Colonic mucosa (tissue), 4 donors: ENCODE results near the gene NEU1. TPM values are rescaled to one million over a fixed set of nuclear protein-coding genes. Genes with fewer than 3 reads are reported as not detected.

Experiments
- DNase-seq: peaks from one replicate; pipeline ENCODE4 v3.0.0-alpha.2; 2020
- H3K27ac ChIP-seq: fragments of 200-600 bp; one replicate; pipeline ENCODE4 v1.8.0; 2021
- H3K27me3 ChIP-seq: fragments of 200-600 bp; one replicate; pipeline ENCODE4 v1.8.0; 2021
- H3K36me3 ChIP-seq: fragments of 200-600 bp; one replicate; pipeline ENCODE4 v1.8.0; 2021
- H3K4me1 ChIP-seq: fragments of 200-600 bp; one replicate; pipeline ENCODE4 v1.8.0; 2021; ENCODE audit warnings: mild to moderate bottlenecking
- H3K4me3 ChIP-seq: fragments of 200-600 bp; one replicate; pipeline ENCODE4 v1.8.0; 2021
- H3K9ac ChIP-seq, 2 donors: one replicate each; pipeline ENCODE4 v1.7.0; 2013; ENCODE audit warnings: control low read depth in 2 of 2, low read depth in 2 of 2, low read length in 2 of 2
- H3K9me3 ChIP-seq: fragments of 200-600 bp; one replicate; pipeline ENCODE4 v1.8.0; 2021
- CTCF ChIP-seq: fragments of 200-600 bp; IDR thresholded peaks from one replicate; pipeline ENCODE4 v1.8.0; 2022; ENCODE audit warnings: antibody characterized with exemption, mild to moderate bottlenecking
- intact Hi-C: fragments of 100-400 bp; cut with DNase I; formaldehyde crosslinking; loops from one replicate; pipeline ENCODE4 v1.14.1; 2022
- total RNA-seq, 2 donors: library from RNA; stranded (reverse); fragmentation: NEBNext Ultra II Directional in 1 of 2; extraction: Animal tissue kit (Norgen Biotek cat#: 25700) in 1 of 2; gene quantifications; one replicate each; pipeline ENCODE4 v1.2.1, GENCODE V29; 2021
- donor health status: healthy.
- donor health status: DM: no; HTN: no; CAD: no.
- donor health status: DM: no; HTN: no; CAD: no.

NEU1 gene
- total RNA-seq, 2 donors from 2014 or later: 33.8 to 47.4 TPM

- TF ChIP-seq CTCF: no peak
- peak overlapping the region; percentile 59 to 62 for H3K9ac ChIP-seq
- H3K4me3 ChIP-seq: peak overlapping the region; percentile 95
- H3K9me3 ChIP-seq: no peaks in the 10 kb centered on the region
- peak overlapping the region; percentile 19 for H3K27ac ChIP-seq
- no peaks in the 10 kb centered on the region for H3K36me3 ChIP-seq
- H3K27me3 ChIP-seq: no peaks in the 10 kb centered on the region
- DNase-seq: no peak
- intact Hi-C loops: no loop called here
- no peaks in the 10 kb centered on the region for H3K4me1 ChIP-seq
These were observed 34.4 kb upstream of the NEU1 start for GRCh38 chr6:31896856-31897611.

- H3K27me3 ChIP-seq: no peaks in the 10 kb centered on the region
- intact Hi-C loops: no loop called here
- no peaks in the 10 kb centered on the region for H3K9me3 ChIP-seq
- peak overlapping the region; percentile 40 to 59 for H3K9ac ChIP-seq
- H3K27ac ChIP-seq: peak overlapping the region; percentile 19
- no peaks in the 10 kb centered on the region for H3K36me3 ChIP-seq
- DNase-seq: no peak
- H3K4me1 ChIP-seq: no peaks in the 10 kb centered on the region
- H3K4me3 ChIP-seq: peak overlapping the region; percentile 95
- no peak for TF ChIP-seq CTCF
These were observed 33.9 kb upstream of the NEU1 start for GRCh38 chr6:31896493-31896855.

GRCh38 chr6:31892821-31893220 is 30.2 kb upstream of the NEU1 start:
- DNase-seq: no peak
- H3K9me3 ChIP-seq: no peaks in the 10 kb centered on the region
- H3K4me3 ChIP-seq: no peak overlapping the region
- no peaks in the 10 kb centered on the region for H3K36me3 ChIP-seq
- no peak overlapping the region for H3K9ac ChIP-seq
- TF ChIP-seq CTCF: no peak
- H3K27me3 ChIP-seq: no peaks in the 10 kb centered on the region
- H3K27ac ChIP-seq: no peak overlapping the region
- no peaks in the 10 kb centered on the region for H3K4me1 ChIP-seq
- intact Hi-C loops: no loop called here

GRCh38 chr6:31889331-31889972 is 26.8 kb upstream of the NEU1 start:
- Histone ChIP-seq H3K9me3 (no peaks in the 10 kb centered on the region), H3K4me1 (no peaks in the 10 kb centered on the region), H3K36me3 (no peaks in the 10 kb centered on the region), H3K9ac (no peak overlapping the region), H3K4me3 (no peak overlapping the region), H3K27me3 (no peaks in the 10 kb centered on the region), H3K27ac (no peak overlapping the region)
- DNase-seq: no peak
- no peak for TF ChIP-seq CTCF
- intact Hi-C loops: loop anchor here (10.0 kb wide), 1 partner anchor 215 kb away; no protein-coding TSS in a partner anchor

- Histone ChIP-seq H3K4me3 (no peak overlapping the region), H3K36me3 (no peaks in the 10 kb centered on the region), H3K4me1 (no peaks in the 10 kb centered on the region), H3K27me3 (no peaks in the 10 kb centered on the region), H3K9me3 (no peaks in the 10 kb centered on the region), H3K27ac (no peak overlapping the region), H3K9ac (no peak overlapping the region)
- peak; percentile 61 for DNase-seq
- TF ChIP-seq CTCF: peak; percentile 65
- intact Hi-C loops: loop anchor here (10.0 kb wide), 1 partner anchor 214 kb away; no protein-coding TSS in a partner anchor
These were observed 25.9 kb upstream of the NEU1 start for GRCh38 chr6:31888276-31889258.
